LNCAP (cell line): ENCODE results near the gene PTPRN2.
A peak's percentile ranks its signal among the peaks of the same experiment; 100 is the strongest.

Source experiments
- CTCF ChIP-seq: fragments of 450-650 bp; IDR thresholded peaks from 2 replicates; pipeline ENCODE4 v1.5.1; 2017; ENCODE audit warnings: mild to moderate bottlenecking

The PTPRN2 gene

GRCh38 chr7:158446281-158446680, 141.3 kb downstream of the PTPRN2 start:
- TF ChIP-seq CTCF: no peak

- no peak for TF ChIP-seq CTCF
Measured at GRCh38 chr7:158445421-158446175, 142.0 kb downstream of the PTPRN2 start.

- no peak for TF ChIP-seq CTCF
Measured at GRCh38 chr7:158444501-158445420, 142.9 kb downstream of the PTPRN2 start.

DNA sequence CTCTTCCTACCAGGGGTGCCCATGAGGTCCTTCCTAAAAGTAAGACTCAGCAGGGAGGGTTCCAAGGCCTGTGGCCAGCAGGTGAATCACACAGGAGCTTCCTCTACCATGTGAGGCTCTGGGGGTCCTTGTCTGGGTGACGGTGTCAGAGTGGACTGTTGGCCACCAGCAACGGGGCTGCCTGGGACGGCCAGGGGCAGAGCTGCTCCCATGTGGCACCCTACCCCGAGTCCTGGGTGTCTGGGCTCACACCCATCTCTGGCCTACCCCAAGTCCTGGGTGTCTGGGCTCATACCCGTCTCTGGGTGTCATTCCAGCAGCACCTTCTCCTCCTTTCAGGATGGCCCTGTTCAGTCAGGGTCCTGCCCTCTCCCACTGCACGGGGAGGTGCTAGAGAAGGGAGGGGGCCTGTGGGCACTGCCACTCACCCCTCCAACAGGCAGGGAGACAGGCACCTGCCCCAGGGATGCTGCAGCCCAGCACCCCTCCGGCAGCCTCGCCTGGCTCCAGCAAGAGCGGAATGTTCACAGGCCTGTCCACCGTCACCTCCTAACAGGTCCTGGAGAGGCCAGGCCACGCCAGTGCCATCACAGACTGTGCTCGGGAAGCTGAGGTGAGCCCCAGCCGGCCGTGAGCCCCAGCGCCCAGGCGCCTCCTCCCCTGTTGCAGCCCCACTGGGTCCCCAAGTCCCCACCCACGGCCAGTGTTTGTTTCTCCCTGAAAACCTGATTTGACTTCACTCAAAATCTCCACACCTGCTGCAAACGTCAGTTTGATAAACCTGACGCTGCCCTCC, 143.7 kb downstream of the PTPRN2 start:
- no peak for TF ChIP-seq CTCF

DNA sequence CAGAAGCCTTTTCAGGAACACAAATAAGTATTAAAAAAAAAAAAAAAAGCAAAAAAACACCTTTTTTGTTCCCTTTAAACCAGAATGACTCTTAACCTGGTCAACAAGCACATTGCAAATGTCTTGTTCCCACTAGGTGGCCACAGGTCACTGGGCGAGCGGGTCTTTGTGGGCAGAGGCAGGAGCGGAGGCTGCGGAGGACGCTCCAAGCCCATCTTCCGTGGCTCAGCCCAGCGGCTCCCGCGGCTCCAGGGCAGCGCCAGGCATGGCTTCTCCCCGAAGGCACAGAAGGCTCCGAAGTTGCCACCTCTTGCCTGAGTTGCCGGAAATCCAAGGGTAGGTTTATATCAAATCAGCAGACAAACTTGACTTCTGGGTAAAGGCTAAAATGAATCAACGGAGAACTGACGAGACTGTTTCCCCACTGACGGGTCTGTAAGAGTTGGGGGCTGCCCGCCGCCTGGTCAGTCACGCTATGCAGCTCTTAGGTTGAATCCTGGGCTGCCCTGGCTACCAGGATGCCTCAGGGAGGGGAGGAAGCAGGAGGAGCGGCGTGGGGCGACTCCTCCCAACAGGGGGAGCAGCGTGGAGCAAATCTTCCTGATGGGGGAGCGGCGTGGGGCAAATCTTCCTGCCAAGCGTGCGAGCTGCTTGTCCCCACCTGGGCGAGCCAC, 144.5 kb downstream of the PTPRN2 start:
- TF ChIP-seq CTCF: no peak

DNA sequence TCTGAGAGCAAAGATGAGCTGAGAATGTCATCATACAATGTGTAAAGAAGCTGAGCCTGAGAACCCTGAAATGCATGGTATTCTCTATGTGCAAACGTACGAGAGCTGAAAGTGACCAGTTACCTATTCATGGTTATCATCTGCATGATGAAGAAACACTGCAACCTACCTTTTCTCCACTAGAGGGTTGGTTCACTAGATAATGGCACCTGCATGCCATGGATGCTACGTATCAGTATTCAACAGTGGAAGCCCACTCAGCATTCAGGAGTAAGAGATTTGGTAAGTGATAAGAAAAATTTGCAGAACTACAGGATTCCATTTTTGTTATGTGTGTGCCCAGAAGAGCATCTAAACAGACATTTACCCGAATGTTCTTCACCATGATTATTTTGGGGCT, 145.4 kb downstream of the PTPRN2 start:
- TF ChIP-seq CTCF: peak; percentile 43; the same call in 1 of the 2 replicates

GRCh38 chr7:158439035-158439434, 148.6 kb downstream of the PTPRN2 start:
- no peak for TF ChIP-seq CTCF
